HCT116 (cell line): Measurements from ENCODE around the gene GPR4.

Source experiments
- CTCF ChIP-seq, 3 experiments: fragments of 200-600 bp in 1 of 3; sonication (generic) in 1 of 3; IDR thresholded peaks in 2 of 3; conservative IDR thresholded peaks in 1 of 3; 2 replicates each; pipeline ENCODE4 v1.5.1; 2012 to 2017; ENCODE audit warnings: low read depth in 2 of 3, low read length in 2 of 3, antibody characterized with exemption in 1 of 3, borderline replicate concordance in 1 of 3, control low read depth in 1 of 3, mild to moderate bottlenecking in 1 of 3, mixed read lengths in 1 of 3, mixed run types in 1 of 3, moderate library complexity in 1 of 3; ENCODE audit not compliant: insufficient read depth in 1 of 3
- ZNF274 ChIP-seq: fragments of 200-500 bp; sonication (Bioruptor generic); IDR thresholded peaks from 2 replicates; pipeline ENCODE4 v1.6.1; 2014; ENCODE audit warnings: mild to moderate bottlenecking, low read depth, low read length, inconsistent platforms
- TF ChIP-seq, protein P1 (sequence below): IDR thresholded peaks from 2 replicates; pipeline ENCODE4 v1.6.1; 2012

DNA sequence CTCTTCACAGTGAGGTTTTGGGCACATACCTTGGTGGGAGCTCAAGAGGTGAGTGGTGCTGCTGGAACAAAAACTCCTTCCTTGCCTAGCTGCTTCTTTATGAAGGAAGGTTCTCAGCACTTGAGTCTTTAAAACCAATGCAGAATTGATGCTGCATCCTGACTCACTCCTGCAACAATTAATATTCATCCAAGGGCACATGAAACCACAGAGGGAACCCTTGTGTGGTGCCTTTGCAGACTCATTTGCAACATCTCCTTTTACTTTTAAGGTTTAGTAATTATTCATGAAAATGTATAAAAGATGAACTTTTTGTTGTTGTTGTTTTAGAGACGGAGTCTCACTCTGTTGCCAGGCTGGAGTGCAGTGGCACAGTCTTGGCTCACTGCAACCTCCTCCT lies 47.5 kb downstream of the GPR4 start:
- TF ChIP-seq ZNF274: no peak
- no peak for TF ChIP-seq CTCF (IDR thresholded peaks at IDR 0.05 in 2 of 3, conservative IDR thresholded peaks at IDR 0.05 in 1 of 3; ENCODE audit: borderline replicate concordance in 1 of 3, insufficient read depth in 1 of 3, low read depth in 2 of 3, low read length in 2 of 3)
- TF ChIP-seq, protein P1, sequence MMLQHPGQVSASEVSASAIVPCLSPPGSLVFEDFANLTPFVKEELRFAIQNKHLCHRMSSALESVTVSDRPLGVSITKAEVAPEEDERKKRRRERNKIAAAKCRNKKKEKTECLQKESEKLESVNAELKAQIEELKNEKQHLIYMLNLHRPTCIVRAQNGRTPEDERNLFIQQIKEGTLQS: no peak
